K562 (cell line): ENCODE data around the gene ACSF2. TPM values are rescaled to one million over a fixed set of nuclear protein-coding genes. Genes with fewer than 3 reads are reported as not detected.

Source experiments
- ARID3B ChIP-seq: fragments of 250-450 bp; sonication (Bioruptor Pico); IDR thresholded peaks from 2 replicates; pipeline ENCODE4 v1.4.0; 2020; ENCODE audit warnings: borderline replicate concordance
- BRCA1 ChIP-seq, 2 experiments: fragments of 450-650 bp in 1 of 2; sonication (generic) in 1 of 2; formaldehyde crosslinking in 1 of 2; IDR thresholded peaks; 2 replicates each; pipeline versions ENCODE4 v1.5.0 to v1.6.1; 2017 to 2020; ENCODE audit warnings: mild to moderate bottlenecking in 1 of 2, missing genetic modification reagents in 1 of 2
- BRF1 ChIP-seq: IDR thresholded peaks from 3 replicates; pipeline ENCODE4 v1.6.1; 2011; ENCODE audit warnings: borderline replicate concordance, mild to moderate bottlenecking; ENCODE audit not compliant: insufficient read length; ENCODE audit errors: extremely low read depth
- ELF4 ChIP-seq: fragments of 450-650 bp; formaldehyde crosslinking; IDR thresholded peaks from 2 replicates; pipeline ENCODE4 v1.4.0; 2022; ENCODE audit warnings: missing genetic modification characterization
- HDGF ChIP-seq: fragments of 450-650 bp; IDR thresholded peaks from 2 replicates; pipeline ENCODE4 v1.6.1; 2016
- HOXB6 ChIP-seq: fragments of 250-450 bp; sonication (Bioruptor Pico); IDR thresholded peaks from 2 replicates; pipeline ENCODE4 v1.5.1; 2022; ENCODE audit warnings: mild to moderate bottlenecking, borderline replicate concordance
- MBD2 ChIP-seq: sonication (generic); IDR thresholded peaks from 2 replicates; pipeline ENCODE4 v1.6.1; 2016; ENCODE audit warnings: low read depth, borderline replicate concordance
- PCBP1 ChIP-seq: fragments of 200-400 bp; formaldehyde crosslinking; IDR thresholded peaks from 2 replicates; pipeline ENCODE4 v1.6.1; 2018; ENCODE audit warnings: mild to moderate bottlenecking, low read depth, low read length; ENCODE audit not compliant: poor library complexity, severe bottlenecking
- POU5F1 ChIP-seq: fragments of 150-350 bp; IDR thresholded peaks from 2 replicates; pipeline ENCODE4 v1.6.1; 2014; ENCODE audit warnings: borderline replicate concordance, low read length, low read depth, mild to moderate bottlenecking; ENCODE audit not compliant: partially characterized antibody
- SMC3 ChIP-seq: conservative IDR thresholded peaks from 2 replicates; pipeline ENCODE4 v1.6.1; 2011; ENCODE audit warnings: low read depth, low read length, improper control_type of control experiment; ENCODE audit not compliant: insufficient read depth
- SRSF3 ChIP-seq: fragments of 200-400 bp; formaldehyde crosslinking; IDR thresholded peaks from 2 replicates; pipeline ENCODE4 v1.6.1; 2016; ENCODE audit warnings: mild to moderate bottlenecking, low read length, moderate library complexity; ENCODE audit not compliant: insufficient read depth
- THAP7 ChIP-seq: fragments of 250-450 bp; sonication (Bioruptor Pico); IDR thresholded peaks from 2 replicates; pipeline ENCODE4 v1.5.0; 2021
- XRCC4 ChIP-seq: IDR thresholded peaks from one replicate; pipeline ENCODE4 v1.6.1; 2011; ENCODE audit not compliant: insufficient read depth, insufficient read length; ENCODE audit errors: extremely low read depth
- ZBTB17 ChIP-seq: fragments of 450-650 bp; formaldehyde crosslinking; IDR thresholded peaks from 2 replicates; pipeline ENCODE4 v1.4.0; 2020; ENCODE audit warnings: mild to moderate bottlenecking
- ZNF830 ChIP-seq: fragments of 250-450 bp; sonication (Bioruptor Pico); IDR thresholded peaks from 2 replicates; pipeline ENCODE4 v1.5.0; 2021; ENCODE audit warnings: mild to moderate bottlenecking
- polyA plus RNA-seq, 8 experiments: library from polyadenylated mRNA; depleted of rRNA in 4 of 8; stranded (reverse) in 5 of 8; unstranded in 3 of 8; fragments of >200 nt; fragmentation: Nextera tagmentation in 2 of 8; fragmentation: Illumina TruSeq in 1 of 8; extraction: Ambion mirVana in 2 of 8; extraction: Trizol in 1 of 8; gene quantifications; 2 replicates each; pipeline versions ENCODE4 v1.2.1 to v1.2.3, GENCODE V29; 2011 to 2014; ENCODE audit warnings: inconsistent platforms in 1 of 8, missing spikeins in 1 of 8
- total RNA-seq, 7 experiments: library from RNA; depleted of rRNA in 6 of 7; stranded (reverse); fragments of >200 nt in 6 of 7; fragmentation: Illumina TruSeq in 2 of 7; extraction: Trizol in 2 of 7; gene quantifications; 2 replicates each; pipeline versions ENCODE4 v1.2.1 to v1.2.3, GENCODE V29; 2011 to 2021; ENCODE audit warnings: low replicate concordance in 1 of 7
- TF ChIP-seq, protein P1 (sequence below): fragments of 150-350 bp; IDR thresholded peaks from 2 replicates; pipeline ENCODE4 v1.6.1; 2014; ENCODE audit warnings: low read depth, mild to moderate bottlenecking, low read length, borderline replicate concordance
- TF ChIP-seq, protein P2 (sequence below): sonication (generic); formaldehyde crosslinking; IDR thresholded peaks from 2 replicates; pipeline ENCODE4 v1.5.0; 2020; ENCODE audit warnings: missing genetic modification reagents
- TF ChIP-seq, protein P3 (sequence below): sonication (generic); formaldehyde crosslinking; IDR thresholded peaks from 2 replicates; pipeline ENCODE4 v1.4.0; 2020; ENCODE audit warnings: mild to moderate bottlenecking, missing genetic modification reagents

The ACSF2 gene
- total and polyA plus RNA-seq, 9 of the 15 experiments (the other 6 are each of a cell fraction or from before 2014, with no cell fraction given), result 0.89 to 6.1 (median 3.5) TPM

- TF ChIP-seq SMC3, result peak; percentile 69
- no peak for TF ChIP-seq ZNF830 (CRISPR knock-in tag)
- TF ChIP-seq, protein P1, sequence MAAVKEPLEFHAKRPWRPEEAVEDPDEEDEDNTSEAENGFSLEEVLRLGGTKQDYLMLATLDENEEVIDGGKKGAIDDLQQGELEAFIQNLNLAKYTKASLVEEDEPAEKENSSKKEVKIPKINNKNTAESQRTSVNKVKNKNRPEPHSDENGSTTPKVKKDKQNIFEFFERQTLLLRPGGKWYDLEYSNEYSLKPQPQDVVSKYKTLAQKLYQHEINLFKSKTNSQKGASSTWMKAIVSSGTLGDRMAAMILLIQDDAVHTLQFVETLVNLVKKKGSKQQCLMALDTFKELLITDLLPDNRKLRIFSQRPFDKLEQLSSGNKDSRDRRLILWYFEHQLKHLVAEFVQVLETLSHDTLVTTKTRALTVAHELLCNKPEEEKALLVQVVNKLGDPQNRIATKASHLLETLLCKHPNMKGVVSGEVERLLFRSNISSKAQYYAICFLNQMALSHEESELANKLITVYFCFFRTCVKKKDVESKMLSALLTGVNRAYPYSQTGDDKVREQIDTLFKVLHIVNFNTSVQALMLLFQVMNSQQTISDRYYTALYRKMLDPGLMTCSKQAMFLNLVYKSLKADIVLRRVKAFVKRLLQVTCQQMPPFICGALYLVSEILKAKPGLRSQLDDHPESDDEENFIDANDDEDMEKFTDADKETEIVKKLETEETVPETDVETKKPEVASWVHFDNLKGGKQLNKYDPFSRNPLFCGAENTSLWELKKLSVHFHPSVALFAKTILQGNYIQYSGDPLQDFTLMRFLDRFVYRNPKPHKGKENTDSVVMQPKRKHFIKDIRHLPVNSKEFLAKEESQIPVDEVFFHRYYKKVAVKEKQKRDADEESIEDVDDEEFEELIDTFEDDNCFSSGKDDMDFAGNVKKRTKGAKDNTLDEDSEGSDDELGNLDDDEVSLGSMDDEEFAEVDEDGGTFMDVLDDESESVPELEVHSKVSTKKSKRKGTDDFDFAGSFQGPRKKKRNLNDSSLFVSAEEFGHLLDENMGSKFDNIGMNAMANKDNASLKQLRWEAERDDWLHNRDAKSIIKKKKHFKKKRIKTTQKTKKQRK, result no peak
- TF ChIP-seq MBD2, result peak; percentile 57; the same call in 1 of the 2 replicates
- TF ChIP-seq HDGF, result no peak
- TF ChIP-seq XRCC4, result no peak
- peak; percentile 30 for TF ChIP-seq POU5F1
- TF ChIP-seq ELF4 (CRISPR knock-in tag), result peak; percentile 96
- no peak for TF ChIP-seq THAP7
- peak; percentile 51; the same call in 1 of the 2 replicates for TF ChIP-seq ZBTB17 (CRISPR knock-in tag)
- no peak for TF ChIP-seq BRF1
- peak; percentile 94 for TF ChIP-seq PCBP1
- TF ChIP-seq, protein P2, sequence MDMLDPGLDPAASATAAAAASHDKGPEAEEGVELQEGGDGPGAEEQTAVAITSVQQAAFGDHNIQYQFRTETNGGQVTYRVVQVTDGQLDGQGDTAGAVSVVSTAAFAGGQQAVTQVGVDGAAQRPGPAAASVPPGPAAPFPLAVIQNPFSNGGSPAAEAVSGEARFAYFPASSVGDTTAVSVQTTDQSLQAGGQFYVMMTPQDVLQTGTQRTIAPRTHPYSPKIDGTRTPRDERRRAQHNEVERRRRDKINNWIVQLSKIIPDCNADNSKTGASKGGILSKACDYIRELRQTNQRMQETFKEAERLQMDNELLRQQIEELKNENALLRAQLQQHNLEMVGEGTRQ (CRISPR knock-in tag), result peak; percentile 3; the same call in 1 of the 2 replicates
- no peak for TF ChIP-seq HOXB6 (CRISPR knock-in tag)
- TF ChIP-seq ARID3B, result no peak
- TF ChIP-seq SRSF3, result 0 out of 2 replicates have a peak, but pooled peaks have one; percentile 62
- no peak for TF ChIP-seq BRCA1 (IDR thresholded peaks at IDR 0.05)
- no peak for TF ChIP-seq BRCA1 (CRISPR knock-in tag; IDR thresholded peaks at IDR 0.05)
- TF ChIP-seq, protein P3, sequence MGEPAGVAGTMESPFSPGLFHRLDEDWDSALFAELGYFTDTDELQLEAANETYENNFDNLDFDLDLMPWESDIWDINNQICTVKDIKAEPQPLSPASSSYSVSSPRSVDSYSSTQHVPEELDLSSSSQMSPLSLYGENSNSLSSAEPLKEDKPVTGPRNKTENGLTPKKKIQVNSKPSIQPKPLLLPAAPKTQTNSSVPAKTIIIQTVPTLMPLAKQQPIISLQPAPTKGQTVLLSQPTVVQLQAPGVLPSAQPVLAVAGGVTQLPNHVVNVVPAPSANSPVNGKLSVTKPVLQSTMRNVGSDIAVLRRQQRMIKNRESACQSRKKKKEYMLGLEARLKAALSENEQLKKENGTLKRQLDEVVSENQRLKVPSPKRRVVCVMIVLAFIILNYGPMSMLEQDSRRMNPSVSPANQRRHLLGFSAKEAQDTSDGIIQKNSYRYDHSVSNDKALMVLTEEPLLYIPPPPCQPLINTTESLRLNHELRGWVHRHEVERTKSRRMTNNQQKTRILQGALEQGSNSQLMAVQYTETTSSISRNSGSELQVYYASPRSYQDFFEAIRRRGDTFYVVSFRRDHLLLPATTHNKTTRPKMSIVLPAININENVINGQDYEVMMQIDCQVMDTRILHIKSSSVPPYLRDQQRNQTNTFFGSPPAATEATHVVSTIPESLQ (CRISPR knock-in tag), result no peak; the same call in 1 of the 2 replicates
Measured at GRCh38 chr17:50397111-50397918, 28.7 kb upstream of the ACSF2 start, which contains the start of gene LRRC59 (continued).
